Uterus (tissue), 4 donors: Measurements from ENCODE around the gene LSP1. TPM values are rescaled to one million over a fixed set of nuclear protein-coding genes. Genes with fewer than 3 reads are reported as not detected.

Source experiments
- DNase-seq, 2 donors: peaks; one replicate each; pipeline ENCODE4 v3.0.0-alpha.2; 2019 to 2020
- H3K27ac ChIP-seq, 2 donors: fragments of 200-600 bp; sonication (generic); 1 replicate in 1 of 2; 2 replicates in 1 of 2; pipeline ENCODE4 v1.5.1; 2016 to 2018
- H3K27me3 ChIP-seq, 2 donors: fragments of 200-600 bp; sonication (generic); one replicate each; pipeline ENCODE4 v1.5.1; 2018 to 2019; ENCODE audit warnings: control low read depth in 1 of 2
- H3K36me3 ChIP-seq, 2 donors: fragments of 200-600 bp; sonication (generic); one replicate each; pipeline ENCODE4 v1.5.1; 2019; ENCODE audit warnings: control low read depth in 1 of 2
- H3K4me1 ChIP-seq, 2 donors: fragments of 200-600 bp; sonication (generic); one replicate each; pipeline ENCODE4 v1.5.1; 2018 to 2019; ENCODE audit warnings: control low read depth in 1 of 2
- H3K4me3 ChIP-seq, 2 donors: fragments of 200-600 bp; sonication (generic); 1 replicate in 1 of 2; 2 replicates in 1 of 2; pipeline ENCODE4 v1.5.1; 2018 to 2019; ENCODE audit warnings: mild to moderate bottlenecking in 1 of 2
- H3K9me3 ChIP-seq, 2 donors: fragments of 200-600 bp; sonication (generic); one replicate each; pipeline ENCODE4 v1.5.1; 2019; ENCODE audit warnings: control low read depth in 1 of 2
- CTCF ChIP-seq, 4 experiments: fragments of 200-600 bp in 2 of 4; fragments of 450-650 bp in 2 of 4; sonication (generic) in 2 of 4; IDR thresholded peaks; one replicate each; pipeline ENCODE4 v1.5.1; 2016 to 2019; ENCODE audit warnings: antibody characterized with exemption in 4 of 4, mild to moderate bottlenecking in 2 of 4, moderate library complexity in 1 of 4
- POLR2A ChIP-seq, 2 donors: fragments of 450-650 bp; IDR thresholded peaks; one replicate each; pipeline ENCODE4 v1.6.1; 2016; ENCODE audit warnings: antibody characterized with exemption in 2 of 2, mild to moderate bottlenecking in 1 of 2, moderate library complexity in 1 of 2
- intact Hi-C: fragments of 100-400 bp; cut with DNase I; formaldehyde crosslinking; loops from one replicate; pipeline ENCODE4 v1.15.1; 2023; ENCODE audit warnings: low total_unique reads
- total RNA-seq, 4 donors: library from RNA; depleted of rRNA in 3 of 4; stranded (reverse); fragments of >200 nt in 3 of 4; gene quantifications; one replicate each; pipeline versions ENCODE4 v1.1.0 to v1.2.4, GENCODE V29; 2014 to 2023
- donor health status: DM: yes; HTN: yes; CAD: no.

The LSP1 gene
- total RNA-seq, 4 donors from 2014 or later = 11.2 to 112 (median 25.1) TPM

- no peak for TF ChIP-seq CTCF (IDR thresholded peaks at IDR 0.05)
- no peak for TF ChIP-seq POLR2A (IDR thresholded peaks at IDR 0.05)
- H3K4me3 ChIP-seq = no peak overlapping the region
- no peaks in the 10 kb centered on the region for H3K9me3 ChIP-seq
- H3K4me1 ChIP-seq = no peaks in the 10 kb centered on the region
- H3K27me3 ChIP-seq = no peaks in the 10 kb centered on the region
- no peak for DNase-seq
- intact Hi-C loops = no loop called here
- no peaks in the 10 kb centered on the region for H3K36me3 ChIP-seq
- no peak overlapping the region for H3K27ac ChIP-seq
Observed at GRCh38 chr11:1856306-1857005, 3.6 kb downstream of the LSP1 start.

GRCh38 chr11:1857064-1857463 is 4.2 kb downstream of the LSP1 start:
- no peaks in the 10 kb centered on the region for H3K36me3 ChIP-seq
- no peak for DNase-seq
- H3K9me3 ChIP-seq = no peaks in the 10 kb centered on the region
- no peak overlapping the region for H3K4me3 ChIP-seq
- H3K4me1 ChIP-seq = no peaks in the 10 kb centered on the region
- no peaks in the 10 kb centered on the region for H3K27me3 ChIP-seq
- intact Hi-C loops = no loop called here
- TF ChIP-seq CTCF (IDR thresholded peaks at IDR 0.05) (no peak), POLR2A (IDR thresholded peaks at IDR 0.05) (no peak)
- H3K27ac ChIP-seq = no peak overlapping the region

GRCh38 chr11:1858154-1858553 is 5.3 kb downstream of the LSP1 start:
- Histone ChIP-seq H3K9me3 (no peaks in the 10 kb centered on the region), H3K27me3 (no peaks in the 10 kb centered on the region), H3K27ac (no peak overlapping the region), H3K36me3 (no peaks in the 10 kb centered on the region), H3K4me3 (no peak overlapping the region), H3K4me1 (no peaks in the 10 kb centered on the region)
- intact Hi-C loops = no loop called here
- no peak for DNase-seq
- TF ChIP-seq POLR2A (IDR thresholded peaks at IDR 0.05) = no peak
- TF ChIP-seq CTCF (IDR thresholded peaks at IDR 0.05) = no peak

GRCh38 chr11:1858576-1858975 is 5.7 kb downstream of the LSP1 start:
- Histone ChIP-seq H3K27ac (no peak overlapping the region), H3K9me3 (no peaks in the 10 kb centered on the region), H3K36me3 (no peaks in the 10 kb centered on the region), H3K27me3 (no peaks in the 10 kb centered on the region), H3K4me3 (no peak overlapping the region), H3K4me1 (no peaks in the 10 kb centered on the region)
- TF ChIP-seq CTCF (IDR thresholded peaks at IDR 0.05) (no peak), POLR2A (IDR thresholded peaks at IDR 0.05) (no peak)
- intact Hi-C loops = no loop called here
- DNase-seq = no peak

GRCh38 chr11:1859004-1859403 is 6.1 kb downstream of the LSP1 start:
- no peak for DNase-seq
- Histone ChIP-seq H3K27me3 (no peaks in the 10 kb centered on the region), H3K36me3 (no peaks in the 10 kb centered on the region), H3K27ac (no peak overlapping the region), H3K4me3 (no peak overlapping the region), H3K9me3 (no peaks in the 10 kb centered on the region), H3K4me1 (no peaks in the 10 kb centered on the region)
- intact Hi-C loops = no loop called here
- TF ChIP-seq CTCF (IDR thresholded peaks at IDR 0.05) (no peak), POLR2A (IDR thresholded peaks at IDR 0.05) (no peak)
